Stimulated activated CD4-positive, alpha-beta T cell treated with anti-CD3 and anti-CD28 coated beads, TNF-alpha, amount 100 ng/mL, for 1 hour (primary cell): ENCODE data around the gene AXL.
"Not testable (repeated sequence)": the region's sequence is repeated elsewhere in the genome, so short reads cannot be mapped to it uniquely, and the experiment has no call there.

ENCODE experiments used
- DNase-seq, 3 donors: peaks; one replicate each; pipeline ENCODE4 v3.0.0-alpha.2; 2020; ENCODE audit warnings: low read depth in 3 of 3, low spot score in 1 of 3

AXL gene

DNA sequence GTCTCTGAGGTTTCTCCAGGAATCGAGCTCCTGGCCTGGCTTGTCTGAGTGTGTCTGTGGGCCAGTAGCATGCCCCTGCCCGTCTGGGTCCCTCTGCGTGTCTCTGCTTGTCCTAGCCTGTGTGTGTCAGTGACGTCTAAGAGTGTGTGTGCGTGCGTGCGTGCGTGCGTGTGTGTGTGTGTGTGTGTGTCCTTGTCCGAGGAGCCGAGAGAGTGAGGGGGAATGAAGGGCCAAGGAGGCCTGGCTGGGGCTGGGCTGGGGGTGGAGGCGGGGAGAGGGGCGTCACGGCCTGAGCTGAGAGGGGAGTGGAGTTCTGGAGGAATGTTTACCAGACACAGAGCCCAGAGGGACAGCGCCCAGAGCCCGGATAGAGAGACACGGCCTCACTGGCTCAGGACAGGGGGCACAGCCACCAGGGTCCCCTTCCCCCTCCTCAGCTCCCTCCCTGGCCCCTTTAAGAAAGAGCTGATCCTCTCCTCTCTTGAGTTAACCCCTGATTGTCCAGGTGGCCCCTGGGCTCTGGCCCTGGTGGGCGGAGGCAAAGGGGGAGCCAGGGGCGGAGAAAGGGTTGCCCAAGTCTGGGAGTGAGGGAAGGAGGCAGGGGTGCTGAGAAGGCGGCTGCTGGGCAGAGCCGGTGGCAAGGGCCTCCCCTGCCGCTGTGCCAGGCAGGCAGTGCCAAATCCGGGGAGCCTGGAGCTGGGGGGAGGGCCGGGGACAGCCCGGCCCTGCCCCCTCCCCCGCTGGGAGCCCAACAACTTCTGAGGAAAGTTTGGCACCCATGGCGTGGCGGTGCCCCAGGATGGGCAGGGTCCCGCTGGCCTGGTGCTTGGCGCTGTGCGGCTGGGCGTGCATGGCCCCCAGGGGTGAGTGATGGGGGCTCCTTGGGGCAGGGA lies at the start of gene AXL:
AXL (plus strand) TSS at position 609 of the 893 bp plus-strand sequence; CDS start at position 779, 170 bp downstream.
- DNase-seq = no peak

DNA sequence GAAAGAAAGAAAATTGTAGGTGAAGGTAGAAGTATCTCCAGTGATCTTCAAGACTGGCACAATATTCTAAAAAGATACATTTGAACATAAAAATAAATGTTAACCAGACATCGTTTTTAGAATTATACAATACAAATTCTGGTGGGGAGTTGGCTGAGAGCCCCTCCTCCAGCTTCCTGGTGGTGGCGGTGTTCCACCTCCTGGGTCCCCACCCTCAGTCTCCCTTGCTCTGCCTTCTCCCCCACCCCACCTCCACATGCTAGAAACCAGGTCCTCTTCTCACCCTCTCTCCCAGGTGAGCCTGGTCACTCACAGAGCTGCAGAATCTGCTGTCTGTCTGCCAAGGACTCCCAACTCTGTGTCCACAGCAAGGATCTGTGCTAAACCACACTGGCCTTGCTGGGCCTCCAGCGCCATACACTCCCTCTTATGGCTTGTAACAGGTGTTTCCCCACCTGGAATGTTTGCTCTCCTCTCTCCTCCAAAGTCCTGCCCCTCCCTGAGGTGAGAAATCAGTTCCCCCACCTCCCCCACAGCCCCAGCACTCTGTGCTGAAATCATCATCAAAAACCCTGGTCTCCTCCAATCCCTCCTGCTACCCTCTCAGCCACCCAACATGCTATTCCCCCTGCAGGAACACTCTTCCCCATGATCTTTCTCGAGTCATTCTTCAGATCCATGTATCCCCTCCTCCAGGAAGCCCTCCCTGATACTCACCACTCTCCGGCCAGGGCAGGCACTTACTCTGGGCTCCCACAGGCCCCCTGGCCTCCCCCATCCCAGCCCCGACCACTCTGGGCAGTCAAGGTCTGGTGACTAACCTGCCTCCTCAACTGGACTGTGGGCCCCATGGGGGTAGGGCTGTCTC lies 46.5 kb upstream of the AXL start:
- no peak for DNase-seq

DNA sequence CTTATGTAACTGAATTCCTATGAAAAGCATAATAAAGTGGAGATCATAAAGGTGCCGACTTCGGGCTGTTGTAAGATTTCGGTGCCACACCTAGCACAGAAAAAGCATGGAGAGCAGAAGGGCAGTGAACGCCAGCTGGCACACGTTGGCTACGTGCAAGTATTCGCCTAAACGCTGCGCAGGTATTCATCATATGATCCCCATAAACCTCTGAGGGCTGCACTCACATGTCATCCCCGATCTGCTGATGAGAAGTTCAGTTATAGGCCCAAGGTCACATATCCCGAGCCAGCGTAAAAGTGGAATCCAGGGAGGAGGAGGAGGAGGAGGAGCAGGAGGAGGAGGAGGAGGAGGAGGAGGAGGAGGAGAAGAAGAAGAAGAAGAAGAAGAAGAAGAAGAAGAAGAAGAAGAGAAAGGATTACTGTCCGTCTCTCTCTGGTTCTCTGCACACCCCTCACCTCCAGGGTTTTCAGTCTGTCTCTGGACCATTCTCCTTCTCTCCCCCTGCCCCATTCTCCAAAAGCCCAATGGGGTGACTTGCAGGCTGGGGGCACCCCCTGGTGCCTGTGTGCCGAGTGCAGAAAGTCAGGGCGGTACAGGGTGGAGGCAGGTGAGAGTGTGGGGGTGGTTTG lies 44.6 kb upstream of the AXL start:
- no peak for DNase-seq

DNA sequence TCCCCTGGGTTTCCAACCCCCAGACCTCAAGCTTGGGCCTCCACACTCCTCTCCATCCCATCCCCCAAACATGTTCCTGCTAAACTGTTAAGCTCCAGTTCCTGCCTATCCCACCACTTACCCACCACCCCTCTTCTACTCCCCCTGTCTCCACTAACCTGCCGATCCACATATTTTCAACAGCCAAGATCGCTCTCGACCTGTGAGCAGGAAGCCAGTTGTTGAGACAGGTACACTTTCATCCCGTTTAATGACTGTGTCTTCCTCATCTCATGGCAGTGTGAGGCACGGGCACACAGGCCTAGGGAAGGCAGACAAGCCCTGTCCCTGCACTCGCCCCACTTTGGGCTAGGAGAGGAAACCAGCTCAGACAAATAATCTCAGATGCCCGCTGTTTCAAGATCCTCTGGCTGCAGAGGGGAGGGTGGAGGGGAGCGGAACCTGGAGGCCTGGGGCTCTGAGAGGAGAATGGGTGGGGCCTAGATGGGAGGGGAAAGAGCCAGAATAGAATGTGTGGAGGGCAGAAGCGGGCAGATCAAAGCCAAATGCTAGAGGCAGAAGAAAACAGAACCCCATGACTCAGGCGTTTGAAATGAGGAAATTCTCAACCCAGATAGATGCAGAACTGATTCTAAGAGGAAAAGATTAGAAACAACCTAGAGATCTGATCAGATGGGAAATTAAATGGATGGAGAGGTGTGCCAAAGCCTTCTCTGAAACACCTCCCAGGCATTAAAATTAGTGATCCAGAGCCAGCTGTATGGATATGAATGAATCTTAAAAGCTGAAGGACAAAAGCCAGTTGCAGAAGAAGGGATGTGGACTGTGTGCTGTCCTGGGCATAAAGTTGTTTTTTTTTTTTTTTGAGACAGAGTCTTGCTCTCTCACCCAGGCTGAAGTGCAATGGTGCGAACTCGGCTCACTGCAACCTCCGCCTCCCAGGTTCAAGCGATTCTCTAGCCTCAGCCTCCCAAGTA lies 42.9 kb upstream of the AXL start:
- peak in 1 of 3 donors; percentile 10 for DNase-seq

DNA sequence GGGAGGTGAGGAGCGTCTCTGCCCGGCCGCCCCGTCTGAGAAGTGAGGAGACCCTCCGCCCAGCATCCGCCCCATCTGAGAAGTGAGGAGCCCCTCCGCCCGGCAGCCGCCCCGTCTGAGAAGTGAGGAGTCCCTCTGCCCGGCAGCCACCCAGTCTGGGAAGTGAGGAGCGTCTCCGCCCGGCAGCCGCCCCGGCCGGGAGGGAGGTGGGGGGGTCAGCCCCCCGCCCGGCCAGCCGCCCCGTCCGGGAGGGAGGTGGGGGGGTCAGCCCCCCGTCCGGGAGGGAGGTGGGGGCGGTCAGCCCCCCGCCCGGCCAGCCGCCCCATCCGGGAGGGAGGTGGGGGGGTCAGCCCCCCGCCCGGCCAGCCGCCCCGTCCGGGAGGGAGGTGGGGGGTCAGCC lies 38.9 kb upstream of the AXL start:
- DNase-seq = not testable (repeated sequence)

DNA sequence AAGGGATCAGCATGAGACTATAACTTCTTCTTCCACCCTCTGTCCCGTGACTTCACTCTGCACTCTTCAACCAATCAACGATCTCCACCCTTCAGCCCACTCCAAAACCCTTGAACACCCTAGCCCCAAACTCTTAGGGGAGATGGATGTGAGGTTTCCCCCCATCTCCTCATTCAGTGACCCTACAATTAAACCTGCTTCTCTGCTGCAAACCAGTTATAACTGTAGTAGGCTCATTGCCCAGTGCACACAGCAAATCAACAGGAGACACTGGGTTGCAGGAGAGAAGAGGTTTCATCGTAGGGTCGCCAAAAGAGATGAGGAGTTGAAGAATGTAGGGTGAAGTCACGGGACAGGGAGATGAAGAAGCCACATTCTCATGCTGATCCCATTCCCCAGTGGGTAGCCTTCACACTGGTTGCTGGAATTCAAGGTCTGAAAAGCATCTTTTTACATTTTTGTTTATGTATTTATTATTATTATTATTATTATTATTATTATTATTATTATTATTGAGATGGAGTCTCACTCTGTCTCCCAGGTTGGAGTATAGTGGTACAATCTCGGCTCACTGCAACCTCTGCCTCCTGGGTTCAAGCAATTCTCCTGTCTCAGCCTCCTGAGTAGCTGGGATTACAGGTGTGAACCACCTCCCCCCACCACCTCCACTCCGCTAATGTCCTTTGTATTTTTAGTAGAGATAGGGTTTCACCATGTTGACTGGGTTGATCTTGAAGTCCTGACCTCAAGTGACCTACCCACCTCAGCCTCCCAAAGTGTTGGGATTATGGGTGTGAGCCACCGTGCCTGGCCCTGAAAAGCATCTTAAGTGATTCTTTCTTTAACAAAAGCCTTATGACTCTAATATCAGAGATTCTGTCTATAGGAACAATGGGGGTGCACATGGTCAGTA lies 31.8 kb upstream of the AXL start:
- DNase-seq = no peak

DNA sequence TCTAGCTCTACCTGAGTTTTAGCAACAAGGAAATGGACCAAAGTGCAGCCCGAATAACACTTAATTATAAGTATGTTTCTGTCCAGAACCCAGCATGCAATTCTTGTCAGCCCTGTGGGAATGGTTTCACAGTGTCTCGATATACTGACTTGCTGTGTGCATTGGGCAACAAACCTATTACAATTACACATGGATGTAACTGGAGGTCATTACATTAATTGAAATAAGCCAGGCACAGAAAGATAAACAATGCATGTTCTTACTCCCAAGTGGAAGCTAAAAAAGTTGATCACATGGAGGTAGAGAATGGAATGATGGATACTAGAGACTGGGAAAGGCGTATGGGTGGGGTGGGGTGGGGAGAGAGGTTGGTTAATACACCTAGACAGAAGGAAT lies 31.1 kb upstream of the AXL start:
- no peak for DNase-seq

DNA sequence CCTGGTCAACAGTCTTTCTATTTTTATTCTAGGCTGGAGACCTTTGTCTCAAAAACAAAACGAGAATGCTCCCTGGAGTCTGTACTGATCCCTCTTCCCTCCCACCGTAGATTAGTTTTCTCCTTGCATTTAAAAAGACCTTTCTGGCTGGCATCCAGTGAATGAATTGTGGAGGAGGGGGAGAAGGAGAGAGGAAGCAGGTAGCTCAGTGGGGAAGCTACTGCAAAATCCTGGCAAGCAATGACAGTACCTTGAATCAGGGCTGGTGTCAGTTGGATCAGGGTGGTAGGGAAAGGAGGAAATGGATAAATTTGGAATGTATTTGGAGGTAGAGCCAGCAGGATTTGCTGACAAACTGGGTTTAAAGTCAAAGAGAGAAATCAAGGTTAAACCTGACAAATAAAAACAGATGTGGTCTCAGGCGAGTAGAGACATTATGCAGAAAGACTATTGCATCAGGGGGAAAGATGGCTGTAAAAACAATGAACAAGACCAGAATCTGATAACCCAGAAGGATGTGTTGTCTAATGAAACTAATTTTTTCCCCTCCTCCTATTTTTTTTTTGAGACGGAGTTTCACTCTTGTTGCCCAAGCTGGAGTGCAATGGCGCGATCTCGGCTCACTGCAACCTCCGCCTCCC lies 29.5 kb upstream of the AXL start:
- DNase-seq = no peak

DNA sequence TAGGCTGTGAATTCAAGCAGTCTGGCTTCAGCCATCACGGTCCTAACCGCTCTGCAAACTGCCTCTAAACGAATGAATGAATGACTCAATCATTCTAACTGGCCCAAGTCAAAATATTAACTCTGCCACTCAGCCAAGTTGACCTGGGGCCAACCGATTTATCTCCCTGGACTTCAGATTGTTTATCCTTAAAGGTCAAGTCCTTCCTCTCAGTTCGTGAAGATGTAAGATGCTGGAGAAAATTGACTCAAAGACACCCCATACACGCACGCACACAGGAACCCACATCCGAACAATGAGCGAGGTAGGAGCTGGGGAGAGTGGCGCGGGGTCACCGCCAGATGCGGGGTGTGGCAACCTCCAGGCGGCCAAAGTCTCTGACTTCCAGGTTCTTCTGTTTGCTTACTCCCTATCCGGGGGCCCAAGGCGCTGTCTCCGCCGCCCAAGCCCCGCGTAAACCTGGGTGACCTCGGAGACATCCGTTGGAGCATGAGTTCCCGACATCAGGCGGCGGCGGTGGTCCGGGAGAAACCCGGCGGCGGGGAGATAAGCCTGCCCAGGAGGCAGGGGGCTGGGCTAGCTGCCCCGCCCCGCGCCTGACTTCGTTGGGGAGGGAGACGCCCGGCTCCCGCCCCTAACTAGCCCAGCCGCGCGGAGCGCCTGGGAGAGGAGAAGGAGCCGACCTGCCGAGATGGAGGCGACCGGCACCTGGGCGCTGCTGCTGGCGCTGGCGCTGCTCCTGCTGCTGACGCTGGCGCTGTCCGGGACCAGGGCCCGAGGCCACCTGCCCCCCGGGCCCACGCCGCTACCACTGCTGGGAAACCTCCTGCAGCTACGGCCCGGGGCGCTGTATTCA lies 26.2 kb upstream of the AXL start, which contains the start of gene CYP2S1:
CYP2S1 (plus strand) TSS at position 646 of the 856 bp plus-strand sequence; CDS start at position 692, 46 bp downstream.
- no peak for DNase-seq

DNA sequence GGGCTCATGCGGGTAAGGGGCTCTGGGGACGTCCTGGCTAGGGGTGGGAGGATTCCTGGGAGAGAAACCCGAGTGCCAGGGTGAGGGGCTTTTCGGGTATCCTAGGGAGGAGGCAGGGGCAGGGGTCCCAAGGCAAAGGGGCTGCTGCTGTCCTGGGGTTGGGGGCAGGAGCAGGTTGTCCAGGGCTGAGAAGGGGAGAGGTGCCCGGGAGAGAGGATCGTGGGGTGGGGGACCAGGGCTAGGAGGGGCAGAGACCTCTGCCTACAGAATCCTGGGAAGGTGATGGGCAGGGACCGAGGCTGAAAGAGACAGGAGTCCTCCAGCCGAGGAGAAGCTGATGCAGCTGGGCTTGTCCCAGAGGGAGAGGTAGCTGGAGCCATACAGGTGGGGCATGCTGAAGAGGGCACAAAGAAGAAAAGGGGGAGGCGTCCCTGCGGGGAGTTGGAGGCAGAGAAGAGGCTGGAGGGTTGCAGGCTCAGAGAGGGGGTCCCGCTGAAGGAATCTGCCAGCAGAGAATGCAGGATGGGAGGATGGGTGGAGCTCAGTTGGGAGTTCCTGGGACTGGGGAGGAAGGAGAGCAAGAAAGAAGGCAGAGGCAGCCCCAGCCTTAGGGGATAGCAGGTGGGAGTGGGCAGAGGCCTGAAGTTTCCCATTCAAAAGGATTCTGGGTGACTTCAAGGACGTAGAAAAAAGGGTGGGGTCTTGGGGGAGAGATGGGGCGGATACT lies 25.4 kb upstream of the AXL start:
- DNase-seq = no peak

DNA sequence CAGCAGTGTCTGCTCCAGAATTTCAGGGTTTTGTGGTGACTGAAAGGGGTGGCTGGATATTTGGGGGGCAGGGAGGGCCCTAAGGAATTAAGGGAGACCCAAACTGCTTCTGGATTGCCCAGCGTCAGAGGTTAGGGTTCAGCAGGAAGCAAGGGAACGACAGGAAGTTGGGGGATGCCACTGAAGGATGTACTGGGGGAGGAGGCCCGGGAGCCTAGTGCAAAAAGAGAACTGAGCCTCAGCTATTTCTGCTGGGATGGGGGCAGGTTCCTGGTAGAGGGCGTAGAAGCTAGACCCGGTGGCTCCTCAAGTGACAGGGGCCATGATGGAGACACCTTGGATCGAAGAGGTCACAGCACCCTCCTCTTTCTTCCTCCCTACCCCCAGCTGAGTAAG lies 24.9 kb upstream of the AXL start:
- DNase-seq = no peak

DNA sequence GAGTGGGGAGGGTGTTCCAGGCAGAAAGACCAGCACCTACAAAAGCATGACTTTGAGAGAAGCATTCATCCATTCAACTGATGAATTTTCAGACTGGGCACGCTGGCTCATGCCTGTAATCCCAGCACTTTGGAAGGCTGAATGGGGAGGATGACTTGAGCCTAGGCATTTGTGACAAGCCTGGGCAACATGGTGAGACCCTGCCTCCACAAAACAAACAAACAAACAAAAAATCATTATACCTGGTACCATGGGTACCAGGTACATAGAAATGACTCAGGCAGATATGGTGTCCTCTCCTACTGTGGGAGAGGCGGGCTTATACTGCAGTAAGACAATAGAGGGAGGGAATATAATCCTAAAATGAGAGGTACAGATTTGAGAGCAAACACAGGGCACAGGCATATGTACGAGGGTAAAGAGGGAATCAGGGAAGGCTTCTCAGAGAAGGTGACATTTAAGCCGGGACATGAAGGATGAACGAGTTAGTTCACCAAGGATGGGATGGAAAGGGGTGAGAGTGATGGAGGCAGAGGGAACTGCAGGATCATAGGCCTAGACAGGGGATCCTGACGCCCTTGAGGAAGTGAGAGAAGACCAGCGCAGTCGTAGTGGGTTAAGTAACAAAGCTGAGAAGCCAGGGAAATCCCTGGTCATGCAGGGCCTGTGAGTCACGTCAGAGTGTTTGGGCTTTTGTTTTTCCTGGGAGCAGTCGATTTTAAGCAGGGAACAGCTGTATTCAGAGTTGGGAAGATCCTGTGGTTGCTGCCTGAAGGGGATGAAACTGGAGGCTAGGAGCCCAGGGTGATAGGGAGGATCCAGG lies 23.1 kb upstream of the AXL start:
- DNase-seq = no peak

DNA sequence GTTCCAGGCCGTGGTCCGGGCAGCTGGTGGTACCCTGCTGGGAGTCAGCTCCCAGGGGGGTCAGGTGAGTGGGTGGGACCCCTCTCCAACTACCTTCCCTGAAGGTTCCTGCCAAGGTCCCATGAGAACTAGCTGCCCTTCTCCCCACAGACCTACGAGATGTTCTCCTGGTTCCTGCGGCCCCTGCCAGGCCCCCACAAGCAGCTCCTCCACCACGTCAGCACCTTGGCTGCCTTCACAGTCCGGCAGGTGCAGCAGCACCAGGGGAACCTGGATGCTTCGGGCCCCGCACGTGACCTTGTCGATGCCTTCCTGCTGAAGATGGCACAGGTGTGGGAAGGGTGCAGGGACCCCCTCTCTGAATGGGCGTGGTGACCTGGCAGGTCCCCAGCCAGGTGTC lies 20.5 kb upstream of the AXL start:
- DNase-seq = no peak

DNA sequence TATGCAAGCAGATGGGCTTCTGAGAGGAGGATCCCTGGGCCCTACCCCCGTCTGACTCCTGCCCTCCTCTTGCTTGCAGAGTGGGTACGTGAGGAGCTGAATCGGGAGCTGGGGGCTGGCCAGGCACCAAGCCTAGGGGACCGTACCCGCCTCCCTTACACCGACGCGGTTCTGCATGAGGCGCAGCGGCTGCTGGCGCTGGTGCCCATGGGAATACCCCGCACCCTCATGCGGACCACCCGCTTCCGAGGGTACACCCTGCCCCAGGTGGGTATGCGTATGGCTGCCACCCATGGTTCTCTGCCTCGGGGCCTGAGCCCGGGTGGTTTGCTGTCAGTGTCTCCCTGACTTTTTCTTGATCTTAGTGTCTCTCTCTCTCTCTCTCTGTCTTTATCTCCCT lies 15.7 kb upstream of the AXL start:
- no peak for DNase-seq

DNA sequence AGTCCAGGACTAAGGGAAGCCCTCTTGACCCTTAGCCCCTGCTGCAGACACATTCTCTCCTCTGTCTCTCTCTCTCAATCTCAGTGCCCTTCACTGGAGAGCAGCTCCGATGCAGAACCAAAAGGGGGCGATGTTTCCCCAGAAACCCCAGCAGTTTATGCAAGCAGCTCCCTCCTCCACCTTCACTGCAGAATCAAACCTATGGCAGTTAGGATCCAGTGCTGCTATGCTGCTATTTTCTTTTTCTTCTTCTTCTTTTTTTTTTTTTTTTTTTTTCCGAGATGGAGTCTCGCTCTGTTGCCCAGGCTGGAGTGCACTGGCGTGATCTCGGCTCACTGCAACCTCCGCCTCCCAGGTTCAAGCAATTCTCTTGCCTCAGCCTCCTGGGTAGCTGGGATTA lies 14.7 kb upstream of the AXL start:
- peak; percentile 57 to 75 (median 73) for DNase-seq

DNA sequence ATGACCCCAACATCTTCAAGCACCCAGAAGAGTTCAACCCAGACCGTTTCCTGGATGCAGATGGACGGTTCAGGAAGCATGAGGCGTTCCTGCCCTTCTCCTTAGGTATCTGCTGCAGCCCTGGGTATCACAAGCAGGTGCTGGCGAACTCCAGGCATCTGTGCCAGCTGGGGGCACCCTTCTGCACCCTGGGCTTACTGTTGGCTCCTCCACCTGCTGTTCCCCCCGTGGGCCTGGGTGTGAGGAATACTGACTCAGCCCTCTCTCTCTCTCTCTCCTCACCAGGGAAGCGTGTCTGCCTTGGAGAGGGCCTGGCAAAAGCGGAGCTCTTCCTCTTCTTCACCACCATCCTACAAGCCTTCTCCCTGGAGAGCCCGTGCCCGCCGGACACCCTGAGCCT lies 13.0 kb upstream of the AXL start:
- DNase-seq = no peak
